Adrenal gland (tissue), 5 donors: ENCODE measurements around the gene FARS2.

ENCODE experiments used
- CTCF ChIP-seq, 6 experiments: fragments of 450-650 bp in 4 of 6; fragments of 200-600 bp in 2 of 6; sonication (generic) in 1 of 6; IDR thresholded peaks; 1 replicate in 5 of 6; 2 replicates in 1 of 6; pipeline versions ENCODE4 v1.5.1 to v1.8.0; 2016 to 2021; ENCODE audit warnings: antibody characterized with exemption in 6 of 6, mild to moderate bottlenecking in 2 of 6, moderate library complexity in 1 of 6
- POLR2A ChIP-seq, 2 donors: fragments of 450-650 bp; IDR thresholded peaks; one replicate each; pipeline ENCODE4 v1.6.1; 2017; ENCODE audit warnings: antibody characterized with exemption in 2 of 2, mild to moderate bottlenecking in 2 of 2, moderate library complexity in 1 of 2
- donor health status: DM: no; HTN: no; CAD: no.

DNA sequence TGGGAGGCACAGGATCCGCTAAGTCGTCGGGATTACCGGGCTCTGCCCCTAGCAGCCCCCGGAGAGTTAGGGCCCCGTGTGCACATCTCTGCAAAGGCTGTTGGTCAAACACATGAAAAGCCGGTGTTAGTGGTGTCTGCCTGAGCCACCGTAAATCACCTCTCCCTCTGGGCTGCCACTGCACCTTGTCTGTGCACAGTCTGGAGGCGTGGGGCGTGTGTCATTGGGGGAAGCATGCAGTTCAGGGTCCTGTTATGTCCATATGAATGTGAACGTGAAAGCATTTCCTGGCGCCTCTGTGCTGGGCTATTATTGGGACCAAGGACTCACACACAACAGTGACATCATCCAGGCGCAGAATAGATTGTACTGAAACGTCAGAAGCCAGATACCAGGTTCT, 439.9 kb downstream of the FARS2 start:
- no peak for TF ChIP-seq CTCF (IDR thresholded peaks at IDR 0.05)
- no peak for TF ChIP-seq POLR2A (IDR thresholded peaks at IDR 0.05)
